PC-3 (cell line): ENCODE data around the gene SCYL1.

Experiments
- EZH2 ChIP-seq: fragments of 300-600 bp; sonication (generic); IDR thresholded peaks from one replicate; pipeline ENCODE4 v1.6.1; 2017; ENCODE audit warnings: antibody characterized with exemption, mild to moderate bottlenecking, low read length; ENCODE audit not compliant: unreplicated experiment
- EZH2phosphoT487 ChIP-seq: fragments of 300-600 bp; sonication (generic); IDR thresholded peaks from 2 replicates; pipeline ENCODE4 v1.6.1; 2018; ENCODE audit warnings: mild to moderate bottlenecking, antibody characterized with exemption, low read length, borderline replicate concordance
- TF ChIP-seq, protein P1 (sequence below): fragments of 300-600 bp; sonication (generic); conservative IDR thresholded peaks from 2 replicates; pipeline ENCODE4 v1.5.1; 2017; ENCODE audit warnings: antibody characterized with exemption, low read depth, mild to moderate bottlenecking, low read length

DNA sequence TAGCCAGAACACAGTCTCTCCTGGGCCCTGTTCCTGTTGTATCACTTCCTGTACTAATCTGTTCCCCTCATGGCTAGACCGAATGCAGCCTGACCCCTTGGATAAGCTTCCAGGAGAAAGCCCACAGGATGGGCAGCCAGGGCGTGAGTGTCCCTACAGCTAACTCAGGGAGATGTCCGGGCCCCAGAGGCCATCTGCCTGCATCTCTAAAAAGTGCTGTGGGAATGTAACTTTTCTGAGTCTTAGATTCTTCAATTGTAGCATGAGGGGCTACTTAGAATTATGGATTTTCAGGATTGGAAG is 33.8 kb upstream of the SCYL1 start:
- TF ChIP-seq, protein P1, sequence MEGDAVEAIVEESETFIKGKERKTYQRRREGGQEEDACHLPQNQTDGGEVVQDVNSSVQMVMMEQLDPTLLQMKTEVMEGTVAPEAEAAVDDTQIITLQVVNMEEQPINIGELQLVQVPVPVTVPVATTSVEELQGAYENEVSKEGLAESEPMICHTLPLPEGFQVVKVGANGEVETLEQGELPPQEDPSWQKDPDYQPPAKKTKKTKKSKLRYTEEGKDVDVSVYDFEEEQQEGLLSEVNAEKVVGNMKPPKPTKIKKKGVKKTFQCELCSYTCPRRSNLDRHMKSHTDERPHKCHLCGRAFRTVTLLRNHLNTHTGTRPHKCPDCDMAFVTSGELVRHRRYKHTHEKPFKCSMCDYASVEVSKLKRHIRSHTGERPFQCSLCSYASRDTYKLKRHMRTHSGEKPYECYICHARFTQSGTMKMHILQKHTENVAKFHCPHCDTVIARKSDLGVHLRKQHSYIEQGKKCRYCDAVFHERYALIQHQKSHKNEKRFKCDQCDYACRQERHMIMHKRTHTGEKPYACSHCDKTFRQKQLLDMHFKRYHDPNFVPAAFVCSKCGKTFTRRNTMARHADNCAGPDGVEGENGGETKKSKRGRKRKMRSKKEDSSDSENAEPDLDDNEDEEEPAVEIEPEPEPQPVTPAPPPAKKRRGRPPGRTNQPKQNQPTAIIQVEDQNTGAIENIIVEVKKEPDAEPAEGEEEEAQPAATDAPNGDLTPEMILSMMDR, result no peak
- no peak for TF ChIP-seq EZH2
- TF ChIP-seq EZH2phosphoT487, result no peak
